Medulla oblongata (tissue), 1 donor: Measurements from ENCODE around the gene GRK5.

ENCODE experiments used
- DNase-seq: peaks from one replicate; pipeline ENCODE4 v3.0.0-alpha.2; 2015; ENCODE audit errors: extremely low spot score

Gene GRK5

DNA sequence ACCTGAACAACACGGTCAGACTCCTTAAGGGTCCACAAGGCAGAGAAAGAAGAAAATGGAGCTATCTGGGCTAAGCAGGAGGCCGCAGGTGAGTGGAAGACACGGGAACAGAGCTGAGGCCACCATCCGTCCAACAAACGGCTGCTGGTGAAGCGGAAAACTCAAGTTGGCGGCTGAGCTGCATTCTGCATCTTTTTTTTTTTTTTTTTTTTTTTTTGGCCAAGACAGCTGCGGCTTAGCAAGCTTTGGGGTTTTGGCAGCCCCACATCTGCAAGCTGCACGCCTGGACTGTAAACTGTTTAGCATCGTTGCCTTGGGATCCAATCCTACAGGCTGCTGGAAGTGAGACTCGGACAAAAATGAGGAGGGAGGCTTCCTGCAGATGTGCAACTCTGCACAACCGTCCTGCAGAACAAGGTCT is 297.8 kb downstream of the GRK5 start:
- DNase-seq: no peak
